Glutamatergic neuron (in vitro differentiated cells): ENCODE results near the gene GOLGA2. TPM values are rescaled to one million over a fixed set of nuclear protein-coding genes. Genes with fewer than 3 reads are reported as not detected.

ENCODE experiments used
- DNase-seq: peaks from one replicate; pipeline ENCODE4 v3.0.0; 2022
- H3K27ac Mint-ChIP-seq: one replicate; pipeline ENCODE4 v1.8.0; 2020; ENCODE audit warnings: mild to moderate bottlenecking, mixed read lengths, inconsistent platforms; ENCODE audit not compliant: unreplicated experiment
- H3K27me3 Mint-ChIP-seq: one replicate; pipeline ENCODE4 v1.8.0; 2020; ENCODE audit warnings: mild to moderate bottlenecking, moderate library complexity, mixed read lengths, inconsistent platforms; ENCODE audit not compliant: unreplicated experiment
- H3K36me3 Mint-ChIP-seq: one replicate; pipeline ENCODE4 v1.8.0; 2020; ENCODE audit warnings: mild to moderate bottlenecking, mixed read lengths, inconsistent platforms; ENCODE audit not compliant: unreplicated experiment
- H3K4me1 Mint-ChIP-seq: one replicate; pipeline ENCODE4 v1.8.0; 2020; ENCODE audit warnings: mild to moderate bottlenecking, low read depth, mixed read lengths, inconsistent platforms; ENCODE audit not compliant: unreplicated experiment
- H3K4me3 Mint-ChIP-seq: one replicate; pipeline ENCODE4 v1.8.0; 2020; ENCODE audit warnings: mild to moderate bottlenecking, mixed read lengths, inconsistent platforms; ENCODE audit not compliant: unreplicated experiment
- H3K9me3 Mint-ChIP-seq: one replicate; pipeline ENCODE4 v1.8.0; 2020; ENCODE audit warnings: mild to moderate bottlenecking, moderate library complexity, mixed read lengths, inconsistent platforms; ENCODE audit not compliant: unreplicated experiment
- total RNA-seq: library from RNA; stranded (reverse); fragmentation: NEBNext Ultra II Directional; extraction: Animal tissue kit (Norgen Biotek cat#: 25700); gene quantifications from one replicate; pipeline ENCODE4 v1.2.1, GENCODE V29; 2021; ENCODE audit not compliant: unreplicated experiment
- TF ChIP-seq, protein P1 (sequence below): fragments of 200-600 bp; sonication (generic); IDR thresholded peaks from one replicate; pipeline ENCODE4 v1.5.0; 2021; ENCODE audit not compliant: partially characterized antibody, unreplicated experiment

Gene GOLGA2
- total RNA-seq, 1 donor from 2014 or later, result 78.3 TPM

DNA sequence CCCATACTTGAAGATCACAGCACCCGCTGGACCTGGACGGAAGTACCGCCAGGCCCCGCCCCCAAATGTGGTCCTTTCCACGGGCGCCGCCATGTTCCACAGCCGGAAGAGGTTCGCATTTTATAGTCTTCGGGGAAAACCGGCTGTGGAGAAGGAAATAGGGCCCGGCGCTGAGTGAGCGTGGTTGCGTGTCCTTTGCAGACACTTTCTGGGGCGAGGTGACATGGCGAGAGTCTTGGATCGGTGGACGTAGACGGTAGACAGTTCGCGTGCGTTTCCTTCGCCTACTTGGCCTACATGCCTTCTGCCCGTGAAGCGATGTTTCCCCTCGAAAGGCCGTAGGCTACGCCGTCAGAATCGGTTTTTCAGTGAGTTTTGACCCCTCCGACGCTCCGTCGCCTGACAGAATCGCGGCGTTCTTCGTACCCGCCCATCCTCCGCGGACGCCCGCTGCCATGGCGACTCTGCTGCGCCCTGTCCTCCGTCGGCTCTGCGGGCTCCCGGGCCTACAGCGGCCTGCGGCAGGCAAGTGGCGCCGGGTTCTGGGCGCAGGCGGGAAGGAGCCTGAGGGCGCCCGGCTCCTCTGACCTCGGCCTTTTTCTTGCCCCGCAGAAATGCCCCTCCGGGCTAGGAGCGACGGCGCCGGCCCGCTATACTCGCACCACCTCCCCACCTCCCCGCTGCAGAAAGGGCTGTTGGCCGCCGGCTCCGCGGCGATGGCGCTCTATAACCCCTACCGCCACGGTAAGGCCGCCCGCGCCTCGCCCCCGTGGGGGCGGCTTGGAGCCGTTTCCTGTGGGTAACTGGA is 46.8 kb upstream of the GOLGA2 start, which contains the start of the genes COQ4 and TRUB2:
Gene COQ4 (plus strand): TSS at position 436 of the 808 bp plus-strand sequence. CDS start 20 bp downstream, at position 456.
Gene TRUB2 (minus strand): TSS at position 44 of the 808 bp plus-strand sequence. CDS start 39 bp downstream, at position 5.
- peaks cover 10% of the 10 kb centered on the region for H3K9me3 Mint-ChIP-seq
- H3K27me3 Mint-ChIP-seq, result peaks cover 3% of the 10 kb centered on the region
- peak within 1 kb of the TSS; percentile 100 for H3K4me3 Mint-ChIP-seq
- no peaks in the 10 kb centered on the region for H3K4me1 Mint-ChIP-seq
- peak within 1 kb of the TSS; percentile 99 for H3K27ac Mint-ChIP-seq
- DNase-seq, result peak; percentile 93
- TF ChIP-seq, protein P1, sequence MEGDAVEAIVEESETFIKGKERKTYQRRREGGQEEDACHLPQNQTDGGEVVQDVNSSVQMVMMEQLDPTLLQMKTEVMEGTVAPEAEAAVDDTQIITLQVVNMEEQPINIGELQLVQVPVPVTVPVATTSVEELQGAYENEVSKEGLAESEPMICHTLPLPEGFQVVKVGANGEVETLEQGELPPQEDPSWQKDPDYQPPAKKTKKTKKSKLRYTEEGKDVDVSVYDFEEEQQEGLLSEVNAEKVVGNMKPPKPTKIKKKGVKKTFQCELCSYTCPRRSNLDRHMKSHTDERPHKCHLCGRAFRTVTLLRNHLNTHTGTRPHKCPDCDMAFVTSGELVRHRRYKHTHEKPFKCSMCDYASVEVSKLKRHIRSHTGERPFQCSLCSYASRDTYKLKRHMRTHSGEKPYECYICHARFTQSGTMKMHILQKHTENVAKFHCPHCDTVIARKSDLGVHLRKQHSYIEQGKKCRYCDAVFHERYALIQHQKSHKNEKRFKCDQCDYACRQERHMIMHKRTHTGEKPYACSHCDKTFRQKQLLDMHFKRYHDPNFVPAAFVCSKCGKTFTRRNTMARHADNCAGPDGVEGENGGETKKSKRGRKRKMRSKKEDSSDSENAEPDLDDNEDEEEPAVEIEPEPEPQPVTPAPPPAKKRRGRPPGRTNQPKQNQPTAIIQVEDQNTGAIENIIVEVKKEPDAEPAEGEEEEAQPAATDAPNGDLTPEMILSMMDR, result no peak
- H3K36me3 Mint-ChIP-seq, result no peaks in the 10 kb centered on the region

DNA sequence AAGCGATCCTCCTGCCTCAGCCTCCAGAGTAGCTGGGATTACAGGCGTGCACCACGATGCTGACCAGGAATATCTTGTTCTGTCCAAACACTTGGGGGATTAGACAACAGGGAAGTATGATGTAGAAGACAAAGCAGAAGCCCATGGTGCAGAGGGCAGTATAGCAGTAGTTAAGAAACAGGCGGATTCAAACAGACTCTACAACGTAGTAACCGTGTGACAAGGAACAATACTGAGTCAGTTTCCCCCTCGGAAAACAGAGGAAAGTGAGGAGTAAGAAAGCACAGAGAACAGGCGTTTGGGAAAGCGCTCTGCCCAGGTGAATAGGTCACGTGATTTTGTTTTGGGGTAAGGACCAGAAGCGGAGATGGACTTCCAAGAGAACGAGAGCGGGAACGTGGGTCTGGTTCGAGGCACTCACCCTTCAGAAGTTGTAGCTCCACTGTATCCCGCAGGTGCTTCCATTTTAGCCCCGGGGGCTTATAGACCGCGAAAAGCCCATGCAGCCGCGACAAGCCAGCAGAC is 46.1 kb upstream of the GOLGA2 start:
- Mint-ChIP-seq H3K9me3 (peaks cover 10% of the 10 kb centered on the region), H3K4me3 (peak overlapping the region; percentile 100), H3K27me3 (peaks cover 3% of the 10 kb centered on the region), H3K36me3 (no peaks in the 10 kb centered on the region), H3K27ac (peak overlapping the region; percentile 99), H3K4me1 (no peaks in the 10 kb centered on the region)
- TF ChIP-seq, protein P1, result no peak
- no peak for DNase-seq

DNA sequence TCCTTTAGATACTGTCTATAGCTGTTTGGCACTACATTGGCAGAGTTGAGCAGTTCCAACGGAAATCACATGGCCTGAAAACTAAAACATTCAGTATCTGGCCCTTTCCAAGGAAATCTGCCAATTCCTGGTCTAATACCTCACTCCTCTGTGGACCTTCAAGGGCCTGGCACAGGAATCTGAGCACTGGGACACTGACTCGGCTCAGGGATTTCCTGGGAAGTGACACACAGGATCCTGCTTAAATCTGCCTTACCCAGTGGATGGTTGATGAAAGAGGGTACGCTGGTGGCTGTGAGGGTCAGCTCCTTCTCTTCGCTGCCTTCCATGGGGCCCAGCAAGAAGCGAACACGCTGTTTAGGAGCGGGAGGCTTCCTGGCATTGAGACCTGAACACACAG is 45.5 kb upstream of the GOLGA2 start:
- Mint-ChIP-seq H3K4me1 (no peaks in the 10 kb centered on the region), H3K36me3 (no peaks in the 10 kb centered on the region), H3K4me3 (peak overlapping the region; percentile 100), H3K9me3 (peaks cover 12% of the 10 kb centered on the region), H3K27me3 (peaks cover 3% of the 10 kb centered on the region), H3K27ac (no peak overlapping the region)
- DNase-seq, result no peak
- TF ChIP-seq, protein P1, result no peak

DNA sequence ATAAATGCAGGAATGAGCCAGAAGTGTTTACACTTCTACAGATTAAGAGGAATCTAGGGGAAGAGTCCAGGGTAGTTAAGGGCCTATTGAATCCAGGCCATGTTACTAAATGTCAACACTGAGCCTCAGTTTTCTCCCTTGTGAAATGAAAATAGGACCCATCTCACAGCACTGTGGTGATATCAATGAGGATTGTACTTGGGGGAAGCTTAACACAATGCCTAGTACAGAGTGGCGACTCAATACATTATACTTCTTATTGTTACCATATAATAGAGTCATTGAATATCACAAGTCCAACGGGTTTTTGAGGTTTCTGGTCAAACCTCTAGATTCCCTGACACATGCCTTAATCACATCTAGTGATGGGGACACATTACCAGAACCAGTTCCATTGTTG is 41.8 kb upstream of the GOLGA2 start:
- Mint-ChIP-seq H3K27me3 (peaks cover 5% of the 10 kb centered on the region), H3K27ac (no peak overlapping the region), H3K9me3 (peaks cover 12% of the 10 kb centered on the region), H3K4me1 (no peaks in the 10 kb centered on the region), H3K36me3 (no peaks in the 10 kb centered on the region), H3K4me3 (no peak overlapping the region)
- DNase-seq, result no peak
- TF ChIP-seq, protein P1, result no peak

DNA sequence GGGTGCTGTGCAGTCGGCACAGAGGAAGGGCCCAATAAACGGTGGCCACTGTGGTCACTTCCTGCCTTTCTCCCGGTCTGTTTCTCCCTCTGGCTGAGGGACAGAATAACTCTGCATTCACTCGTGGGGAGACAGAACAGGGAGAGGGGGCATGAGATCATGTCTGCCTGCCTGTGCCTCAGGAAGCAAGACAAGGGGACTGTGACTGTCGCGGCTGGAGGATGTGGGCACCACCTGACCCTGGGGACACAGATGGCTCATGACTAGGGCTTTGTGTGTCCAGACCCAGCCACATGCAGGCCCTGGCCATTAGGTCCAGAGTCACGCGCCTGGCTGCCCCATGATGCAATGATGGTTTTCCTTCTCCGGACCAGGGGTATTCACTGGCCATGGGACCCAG is 40.6 kb upstream of the GOLGA2 start:
- H3K4me3 Mint-ChIP-seq, result no peak overlapping the region
- DNase-seq, result no peak

More for the DNA sequence above, 40.6 kb upstream of the GOLGA2 start:
- peaks cover 2% of the 10 kb centered on the region for H3K9me3 Mint-ChIP-seq
- no peaks in the 10 kb centered on the region for H3K4me1 Mint-ChIP-seq
- no peak overlapping the region for H3K27ac Mint-ChIP-seq
- H3K27me3 Mint-ChIP-seq, result peaks cover 1% of the 10 kb centered on the region
- TF ChIP-seq, protein P1, result no peak
- no peaks in the 10 kb centered on the region for H3K36me3 Mint-ChIP-seq
